Upper lobe of left lung (tissue), 4 donors: ENCODE data around the gene PLPPR1.

Experiments
- CTCF ChIP-seq, 6 experiments: fragments of 450-650 bp in 4 of 6; fragments of 200-600 bp in 2 of 6; sonication (generic) in 2 of 6; IDR thresholded peaks; one replicate each; pipeline ENCODE4 v1.5.1; 2016 to 2019; ENCODE audit warnings: antibody characterized with exemption in 6 of 6
- EP300 ChIP-seq, 4 donors: sonication (generic); formaldehyde crosslinking; IDR thresholded peaks; one replicate each; pipeline ENCODE4 v1.5.1; 2017; ENCODE audit warnings: antibody characterized with exemption in 4 of 4, control low read depth in 2 of 4
- POLR2A ChIP-seq, 4 donors: fragments of 450-650 bp; IDR thresholded peaks; one replicate each; pipeline ENCODE4 v1.5.1; 2016 to 2017; ENCODE audit warnings: antibody characterized with exemption in 4 of 4, mild to moderate bottlenecking in 2 of 4

GRCh38 chr9:101270302-101270701 is 241.8 kb downstream of the PLPPR1 start:
- TF ChIP-seq POLR2A (IDR thresholded peaks at IDR 0.05) = no peak
- no peak for TF ChIP-seq CTCF (IDR thresholded peaks at IDR 0.05)
- TF ChIP-seq EP300 (IDR thresholded peaks at IDR 0.05) = no peak
